Hepatocyte (in vitro differentiated cells): ENCODE data around the gene MRGPRD. TPM values are rescaled to one million over a fixed set of nuclear protein-coding genes. Genes with fewer than 3 reads are reported as not detected.

Experiments used
- DNase-seq: peaks from one replicate; pipeline ENCODE4 v3.0.0-alpha.2; 2016; ENCODE audit warnings: low spot score
- H2AFZ ChIP-seq: fragments of 200-600 bp; sonication (generic); 2 replicates; pipeline ENCODE4 v1.6.0; 2016; ENCODE audit warnings: antibody characterized with exemption, mild to moderate bottlenecking
- H3K27ac ChIP-seq: fragments of 200-600 bp; sonication (generic); 2 replicates; pipeline ENCODE4 v1.5.1; 2016; ENCODE audit warnings: mild to moderate bottlenecking
- H3K27me3 ChIP-seq: fragments of 200-600 bp; sonication (generic); 2 replicates; pipeline ENCODE4 v1.6.1; 2016
- H3K36me3 ChIP-seq: fragments of 200-600 bp; sonication (generic); replicated peaks from 2 replicates; pipeline ENCODE4 v1.5.1; 2016; ENCODE audit warnings: low read depth; ENCODE audit not compliant: insufficient read depth
- H3K4me1 ChIP-seq: fragments of 200-600 bp; sonication (generic); 2 replicates; pipeline ENCODE4 v1.5.1; 2016; ENCODE audit warnings: mild to moderate bottlenecking, moderate library complexity; ENCODE audit not compliant: insufficient read depth
- H3K4me2 ChIP-seq: fragments of 200-600 bp; sonication (generic); 2 replicates; pipeline ENCODE4 v1.6.0; 2016
- H3K4me3 ChIP-seq: fragments of 200-600 bp; sonication (generic); 2 replicates; pipeline ENCODE4 v1.5.1; 2016; ENCODE audit warnings: mild to moderate bottlenecking
- H3K79me2 ChIP-seq: fragments of 200-600 bp; sonication (generic); 2 replicates; pipeline ENCODE4 v1.6.0; 2017; ENCODE audit warnings: mild to moderate bottlenecking
- H3K9me2 ChIP-seq: fragments of 200-600 bp; sonication (generic); replicated peaks from 2 replicates; pipeline ENCODE4 v1.6.0; 2017; ENCODE audit warnings: mild to moderate bottlenecking; ENCODE audit not compliant: insufficient read depth
- H3K9me3 ChIP-seq: fragments of 200-600 bp; sonication (generic); 2 replicates; pipeline ENCODE4 v1.5.1; 2016; ENCODE audit warnings: low read depth, mild to moderate bottlenecking
- H4K20me1 ChIP-seq: fragments of 200-600 bp; sonication (generic); 2 replicates; pipeline ENCODE4 v1.6.0; 2016; ENCODE audit warnings: mild to moderate bottlenecking; ENCODE audit not compliant: insufficient read depth, poor library complexity, severe bottlenecking
- EZH2 ChIP-seq: fragments of 200-600 bp; sonication (generic); IDR thresholded peaks from 2 replicates; pipeline ENCODE4 v1.6.1; 2016; ENCODE audit warnings: antibody characterized with exemption, mild to moderate bottlenecking, borderline replicate concordance
- EZH2phosphoT487 ChIP-seq: fragments of 200-600 bp; sonication (generic); IDR thresholded peaks from one replicate; pipeline ENCODE4 v1.6.1; 2018; ENCODE audit warnings: antibody characterized with exemption, mild to moderate bottlenecking, low read depth, moderate library complexity; ENCODE audit not compliant: unreplicated experiment, severe bottlenecking
- WGBS: methylation state at CpG from one replicate; pipeline ENCODE4 v1.1.6; 2016; ENCODE audit warnings: low lambda C conversion rate; ENCODE audit errors: missing lambda C conversion rate; 5-methylcytosine and 5-hydroxymethylcytosine counted together
- polyA plus RNA-seq: library from polyadenylated mRNA; unstranded; fragments of >200 nt; fragmentation: Nextera tagmentation; extraction: Ambion mirVana; gene quantifications from 2 replicates; pipeline ENCODE4 v1.2.1, GENCODE V29; 2016
- total RNA-seq: library from RNA; depleted of rRNA; stranded (reverse); fragments of >200 nt; gene quantifications from 2 replicates; pipeline ENCODE4 v1.2.3, GENCODE V29; 2014
- TF ChIP-seq, protein P1 (sequence below): fragments of 200-600 bp; sonication (generic); IDR thresholded peaks from 2 replicates; pipeline ENCODE4 v1.5.1; 2016; ENCODE audit warnings: antibody characterized with exemption, mild to moderate bottlenecking; ENCODE audit not compliant: poor library complexity

The MRGPRD gene
- total and polyA plus RNA-seq, 2 experiments from 2014 or later, result not detected

DNA sequence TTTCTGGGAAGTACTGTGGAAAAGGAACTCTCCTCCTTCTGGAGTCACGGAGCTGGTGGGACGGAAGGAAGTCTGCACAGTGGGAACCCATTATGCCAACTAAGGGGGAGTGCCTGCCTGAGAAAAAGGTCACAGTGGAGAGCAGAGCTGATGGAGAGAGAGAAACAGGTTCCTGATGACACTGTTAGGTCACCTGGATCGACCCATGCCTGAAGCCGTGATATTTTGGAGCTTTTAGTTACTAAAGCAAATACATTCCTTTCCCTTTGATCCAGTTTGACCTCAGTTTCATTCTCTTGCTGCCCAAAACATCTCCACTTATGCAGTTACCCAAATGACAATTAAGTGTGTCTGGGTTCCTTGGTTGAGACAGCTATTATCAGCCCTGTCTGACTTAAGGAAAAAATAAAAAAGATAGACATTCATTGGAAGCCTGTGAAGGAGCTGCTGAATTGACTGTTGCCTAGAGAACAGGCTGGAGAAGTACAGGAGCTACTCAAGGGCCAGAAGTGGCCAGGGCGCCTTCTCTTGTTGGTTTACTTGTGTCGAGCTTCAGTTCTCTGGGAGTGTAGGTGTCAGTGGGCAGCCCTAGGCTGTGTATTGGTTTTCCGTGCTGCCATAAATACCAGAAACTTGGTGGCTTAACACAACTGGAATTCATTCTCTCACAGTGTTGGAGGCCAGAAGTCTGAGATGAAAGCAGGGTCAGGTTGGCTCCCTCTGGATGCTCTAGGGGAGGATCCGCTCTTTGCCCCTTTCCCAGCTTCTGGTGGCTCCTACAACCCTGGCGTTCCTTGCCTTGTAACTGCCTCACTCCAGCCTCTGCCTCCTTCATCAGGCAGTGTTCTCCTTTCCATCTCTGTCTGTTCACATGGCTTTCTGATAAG lies 13.6 kb downstream of the MRGPRD start:
- TF ChIP-seq EZH2phosphoT487, result no peak
- no peak for TF ChIP-seq EZH2
- TF ChIP-seq, protein P1, sequence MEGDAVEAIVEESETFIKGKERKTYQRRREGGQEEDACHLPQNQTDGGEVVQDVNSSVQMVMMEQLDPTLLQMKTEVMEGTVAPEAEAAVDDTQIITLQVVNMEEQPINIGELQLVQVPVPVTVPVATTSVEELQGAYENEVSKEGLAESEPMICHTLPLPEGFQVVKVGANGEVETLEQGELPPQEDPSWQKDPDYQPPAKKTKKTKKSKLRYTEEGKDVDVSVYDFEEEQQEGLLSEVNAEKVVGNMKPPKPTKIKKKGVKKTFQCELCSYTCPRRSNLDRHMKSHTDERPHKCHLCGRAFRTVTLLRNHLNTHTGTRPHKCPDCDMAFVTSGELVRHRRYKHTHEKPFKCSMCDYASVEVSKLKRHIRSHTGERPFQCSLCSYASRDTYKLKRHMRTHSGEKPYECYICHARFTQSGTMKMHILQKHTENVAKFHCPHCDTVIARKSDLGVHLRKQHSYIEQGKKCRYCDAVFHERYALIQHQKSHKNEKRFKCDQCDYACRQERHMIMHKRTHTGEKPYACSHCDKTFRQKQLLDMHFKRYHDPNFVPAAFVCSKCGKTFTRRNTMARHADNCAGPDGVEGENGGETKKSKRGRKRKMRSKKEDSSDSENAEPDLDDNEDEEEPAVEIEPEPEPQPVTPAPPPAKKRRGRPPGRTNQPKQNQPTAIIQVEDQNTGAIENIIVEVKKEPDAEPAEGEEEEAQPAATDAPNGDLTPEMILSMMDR, result no peak
- Histone ChIP-seq H3K9me3 (no peaks in the 10 kb centered on the region), H3K36me3 (no peaks in the 10 kb centered on the region), H3K27me3 (no peaks in the 10 kb centered on the region), H3K4me3 (no peak overlapping the region), H3K4me2 (no peak overlapping the region), H3K79me2 (no peaks in the 10 kb centered on the region), H3K9me2 (no peaks in the 10 kb centered on the region), H3K27ac (no peak overlapping the region), H3K4me1 (no peaks in the 10 kb centered on the region), H4K20me1 (no peaks in the 10 kb centered on the region), H2AFZ (no peak overlapping the region)
- WGBS, result 83% methylated on average over 9 of the region's 9 CpGs
- no peak for DNase-seq

DNA sequence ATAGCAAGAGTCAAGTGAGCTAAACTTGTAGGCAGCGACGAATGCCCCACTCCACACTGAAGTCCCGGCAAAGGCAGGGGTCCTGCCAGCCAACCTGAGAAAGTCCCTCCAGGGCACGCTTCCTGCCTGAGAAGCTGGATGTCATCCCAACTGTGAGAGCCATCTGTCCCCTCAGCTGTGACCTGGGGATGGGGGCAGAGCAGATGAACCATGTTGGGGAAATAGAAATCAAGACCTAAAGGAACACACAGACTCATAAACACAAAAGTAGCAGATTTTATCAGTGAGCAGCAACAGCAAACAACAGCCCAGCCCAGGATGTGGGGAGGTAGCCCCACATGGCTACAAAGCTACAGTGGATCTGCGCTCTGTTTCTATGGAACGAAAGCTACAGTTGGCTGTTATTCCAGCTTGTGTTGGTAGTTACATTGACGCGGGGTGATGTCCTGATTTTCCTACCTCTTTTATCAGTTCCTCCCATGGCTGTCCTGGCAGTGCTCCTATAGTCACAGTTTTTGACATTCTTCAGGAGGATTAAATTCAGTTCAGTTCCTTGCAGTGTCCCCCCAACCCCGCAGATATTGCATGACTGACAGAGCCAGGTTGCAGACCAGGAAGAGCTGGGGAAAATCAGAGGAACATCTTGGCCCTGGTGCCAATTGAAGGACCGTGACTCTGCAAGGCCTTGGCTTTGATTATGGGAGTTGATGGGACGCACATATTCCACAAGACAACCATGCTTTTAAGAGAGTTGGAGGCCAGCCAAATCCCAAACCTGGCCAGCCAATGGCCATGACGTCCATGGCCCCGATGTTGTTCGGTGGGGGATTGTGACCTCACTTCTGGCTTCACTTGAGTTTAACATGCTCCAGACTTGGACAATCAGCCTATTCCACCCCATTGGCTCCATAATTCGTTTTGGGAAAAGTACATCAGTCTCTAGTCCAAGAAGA lies 14.6 kb downstream of the MRGPRD start:
- Histone ChIP-seq H3K79me2 (no peaks in the 10 kb centered on the region), H3K27me3 (no peaks in the 10 kb centered on the region), H3K4me3 (no peak overlapping the region), H3K9me3 (no peaks in the 10 kb centered on the region), H3K4me2 (no peak overlapping the region), H3K36me3 (no peaks in the 10 kb centered on the region), H2AFZ (no peak overlapping the region), H3K27ac (no peak overlapping the region), H3K9me2 (no peaks in the 10 kb centered on the region), H3K4me1 (no peaks in the 10 kb centered on the region), H4K20me1 (no peaks in the 10 kb centered on the region)
- 89% methylated on average over 15 of the region's 15 CpGs for WGBS
- no peak for DNase-seq
- TF ChIP-seq EZH2phosphoT487 (no peak), EZH2 (no peak)
- TF ChIP-seq, protein P1, result no peak

DNA sequence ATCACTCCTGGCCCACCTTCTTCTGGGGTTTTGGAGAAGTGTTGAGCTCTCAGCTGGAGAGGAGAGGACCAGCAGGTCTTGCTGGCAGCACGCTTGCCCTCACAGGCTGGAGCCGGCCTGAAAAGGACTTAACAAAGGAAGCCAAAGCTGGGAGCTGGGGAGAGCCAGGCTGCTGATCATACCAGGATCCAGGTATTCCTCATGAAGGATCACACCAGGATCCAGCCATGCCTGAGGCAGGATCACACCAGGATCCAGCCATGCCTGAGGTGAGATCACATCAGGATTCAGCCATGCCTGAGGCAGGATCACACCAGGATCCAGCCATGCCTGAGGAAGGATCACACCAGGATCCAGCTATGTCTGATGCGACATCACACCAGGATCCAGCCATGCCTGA lies 17.0 kb downstream of the MRGPRD start:
- TF ChIP-seq EZH2phosphoT487 (no peak), EZH2 (no peak)
- TF ChIP-seq, protein P1, result no peak
- DNase-seq, result no peak
- WGBS, result 90% methylated on average over 3 of the region's 3 CpGs

More for the DNA sequence above, 17.0 kb downstream of the MRGPRD start:
- Histone ChIP-seq H3K4me3 (no peak overlapping the region), H3K9me2 (no peaks in the 10 kb centered on the region), H3K4me1 (no peaks in the 10 kb centered on the region), H4K20me1 (no peaks in the 10 kb centered on the region), H3K36me3 (no peaks in the 10 kb centered on the region), H3K79me2 (no peaks in the 10 kb centered on the region), H3K9me3 (no peaks in the 10 kb centered on the region), H3K27ac (no peak overlapping the region), H3K27me3 (no peaks in the 10 kb centered on the region), H2AFZ (no peak overlapping the region), H3K4me2 (no peak overlapping the region)
